DMS114 treated with DMSO at 0.1 percent for 48 hours (cell line): ENCODE data around the gene FGF6.

ENCODE experiments used
- DNase-seq: peaks from one replicate; lab custom pipeline; 2025; ENCODE audit not compliant: unreplicated experiment; lab: John Stamatoyannopoulos, UW

FGF6 gene

GRCh38 chr12:4448371-4448940 lies 2.8 kb upstream of the FGF6 start:
- no peak for DNase-seq

GRCh38 chr12:4447151-4447550 lies 1.5 kb upstream of the FGF6 start:
- no peak for DNase-seq

GRCh38 chr12:4446335-4446734 lies 720 bp upstream of the FGF6 start:
- no peak for DNase-seq

GRCh38 chr12:4444031-4444430 lies 1.6 kb downstream of the FGF6 start:
- no peak for DNase-seq

- DNase-seq: no peak
Observed at GRCh38 chr12:4443616-4444015, 2.0 kb downstream of the FGF6 start.

GRCh38 chr12:4441355-4442335 lies 4.0 kb downstream of the FGF6 start:
- DNase-seq: no peak

GRCh38 chr12:4440187-4440941 lies 5.3 kb downstream of the FGF6 start:
- no peak for DNase-seq

GRCh38 chr12:4439736-4440135 lies 5.9 kb downstream of the FGF6 start:
- DNase-seq: no peak

GRCh38 chr12:4438834-4439596 lies 6.6 kb downstream of the FGF6 start:
- DNase-seq: no peak

- no peak for DNase-seq
Observed at GRCh38 chr12:4435537-4435936, 10.1 kb downstream of the FGF6 start.

GRCh38 chr12:4434706-4435425 lies 10.7 kb downstream of the FGF6 start:
- no peak for DNase-seq

GRCh38 chr12:4434301-4434700 lies 11.3 kb downstream of the FGF6 start:
- no peak for DNase-seq

GRCh38 chr12:4433745-4434058 lies 11.9 kb downstream of the FGF6 start:
- no peak for DNase-seq

- DNase-seq: no peak
Observed at GRCh38 chr12:4432878-4433744, 12.5 kb downstream of the FGF6 start.

GRCh38 chr12:4431866-4432265 lies 13.7 kb downstream of the FGF6 start:
- no peak for DNase-seq

- DNase-seq: no peak
Observed at GRCh38 chr12:4431436-4431835, 14.2 kb downstream of the FGF6 start.

GRCh38 chr12:4424422-4424821 lies 21.2 kb downstream of the FGF6 start:
- DNase-seq: no peak

- no peak for DNase-seq
Observed at GRCh38 chr12:4423528-4424195, 22.0 kb downstream of the FGF6 start.

- no peak for DNase-seq
Observed at GRCh38 chr12:4422985-4423384, 22.6 kb downstream of the FGF6 start.
